ENCODE measurements around the gene AJAP1.

The AJAP1 gene

DNA sequence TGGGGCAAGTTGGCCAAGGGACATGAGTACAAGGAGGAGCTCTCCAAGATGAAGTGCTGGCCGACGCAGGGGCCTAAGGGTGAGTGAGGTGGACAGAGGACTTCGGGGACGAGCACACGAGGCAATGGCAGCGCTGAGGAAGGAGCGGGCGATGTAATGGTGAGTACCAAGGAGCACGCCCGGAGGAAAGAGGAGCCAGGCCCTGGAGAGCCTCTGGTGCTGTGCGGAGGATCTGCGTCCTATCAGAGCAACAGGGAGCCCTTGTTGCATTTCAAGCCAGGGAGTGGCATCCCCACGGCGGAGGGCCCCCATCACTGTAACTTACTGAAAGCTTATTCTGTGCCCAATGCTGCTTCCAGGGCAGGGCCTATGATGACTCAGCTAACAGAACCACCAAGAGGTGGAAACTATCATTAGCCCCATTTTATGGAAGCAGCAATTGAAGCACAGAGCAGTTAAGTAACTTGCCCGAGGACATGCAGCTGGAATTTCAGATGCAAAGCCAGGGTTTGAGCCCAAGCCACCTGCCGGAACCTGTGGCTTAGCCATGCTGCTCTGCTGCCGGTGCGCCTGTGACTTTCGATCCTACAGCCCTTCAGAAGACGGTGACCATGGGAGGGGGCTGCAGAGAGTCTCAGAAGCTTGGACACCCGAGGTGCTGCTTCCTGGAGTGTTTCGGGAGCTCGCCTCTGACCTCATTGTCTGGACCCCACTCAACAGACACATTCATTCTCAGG lies 17.6 kb upstream of the AJAP1 start:
- TF ChIP-seq, protein P1, sequence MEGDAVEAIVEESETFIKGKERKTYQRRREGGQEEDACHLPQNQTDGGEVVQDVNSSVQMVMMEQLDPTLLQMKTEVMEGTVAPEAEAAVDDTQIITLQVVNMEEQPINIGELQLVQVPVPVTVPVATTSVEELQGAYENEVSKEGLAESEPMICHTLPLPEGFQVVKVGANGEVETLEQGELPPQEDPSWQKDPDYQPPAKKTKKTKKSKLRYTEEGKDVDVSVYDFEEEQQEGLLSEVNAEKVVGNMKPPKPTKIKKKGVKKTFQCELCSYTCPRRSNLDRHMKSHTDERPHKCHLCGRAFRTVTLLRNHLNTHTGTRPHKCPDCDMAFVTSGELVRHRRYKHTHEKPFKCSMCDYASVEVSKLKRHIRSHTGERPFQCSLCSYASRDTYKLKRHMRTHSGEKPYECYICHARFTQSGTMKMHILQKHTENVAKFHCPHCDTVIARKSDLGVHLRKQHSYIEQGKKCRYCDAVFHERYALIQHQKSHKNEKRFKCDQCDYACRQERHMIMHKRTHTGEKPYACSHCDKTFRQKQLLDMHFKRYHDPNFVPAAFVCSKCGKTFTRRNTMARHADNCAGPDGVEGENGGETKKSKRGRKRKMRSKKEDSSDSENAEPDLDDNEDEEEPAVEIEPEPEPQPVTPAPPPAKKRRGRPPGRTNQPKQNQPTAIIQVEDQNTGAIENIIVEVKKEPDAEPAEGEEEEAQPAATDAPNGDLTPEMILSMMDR (IDR thresholded peaks at IDR 0.05), result no peak
- no peak overlapping the region for H3K4me3 ChIP-seq
- no peak overlapping the region for H3K27ac ChIP-seq
- DNase-seq (ENCODE audit: low spot score), result no peak

DNA sequence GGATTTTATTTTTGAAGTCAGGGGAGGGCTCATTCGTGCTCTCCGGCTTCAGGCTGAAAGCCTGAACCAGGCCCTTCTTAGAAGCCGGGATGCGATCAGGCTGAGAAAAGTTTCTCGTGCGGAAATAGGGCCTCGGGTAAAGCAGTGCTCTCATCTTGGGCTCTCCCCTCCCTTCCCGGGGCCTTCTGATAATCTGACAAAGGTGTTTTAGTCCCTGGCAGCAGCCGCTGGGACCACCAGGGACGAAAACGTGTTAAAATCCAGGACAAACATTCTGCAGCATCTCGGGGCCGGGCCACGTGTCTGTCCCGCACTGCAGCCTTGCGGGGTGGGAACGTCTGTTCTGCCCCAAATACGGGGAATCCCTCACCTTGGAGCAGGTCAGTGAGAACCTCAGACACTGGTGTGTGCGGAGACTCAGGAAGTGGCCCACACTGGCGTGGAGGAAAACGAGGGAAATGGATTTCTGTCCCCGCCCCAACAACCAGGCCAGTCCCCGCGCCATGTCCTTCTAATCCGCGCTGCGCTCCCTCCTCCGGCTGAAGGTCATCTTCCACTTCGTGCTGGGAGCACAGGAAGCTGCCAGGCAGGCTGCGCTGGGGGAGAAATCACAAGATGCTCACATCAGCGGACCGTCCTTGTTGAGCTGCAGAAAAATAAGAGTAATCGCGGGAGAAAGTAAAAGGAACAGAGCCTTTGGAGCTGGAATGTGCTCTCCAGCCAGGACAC lies 16.6 kb upstream of the AJAP1 start:
- no peak for DNase-seq (ENCODE audit: low spot score)
- Histone ChIP-seq H3K4me3 (no peak overlapping the region), H3K27ac (no peak overlapping the region)
- TF ChIP-seq, protein P1 (IDR thresholded peaks at IDR 0.05), result no peak

DNA sequence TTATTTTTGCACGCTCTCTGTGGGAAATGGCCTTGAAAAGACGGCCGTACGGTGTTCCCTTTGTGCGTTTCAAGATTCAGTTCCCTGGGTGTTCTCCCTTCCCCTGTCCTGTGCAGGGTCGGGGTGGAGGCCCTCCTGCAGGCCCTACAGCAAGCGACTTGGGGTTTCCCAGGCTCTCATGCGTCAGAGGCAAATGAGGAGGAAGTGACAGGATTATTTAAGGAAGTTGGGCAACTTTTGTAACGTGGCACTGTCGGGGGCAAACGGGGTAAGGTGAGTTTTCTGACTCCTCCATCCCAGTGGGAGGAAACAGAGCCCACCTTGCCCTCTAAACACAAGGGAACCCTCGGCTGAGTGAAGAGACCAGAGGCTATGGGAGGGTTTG lies 16.1 kb upstream of the AJAP1 start:
- H3K27ac ChIP-seq, result no peak overlapping the region
- TF ChIP-seq, protein P1 (IDR thresholded peaks at IDR 0.05), result no peak
- DNase-seq (ENCODE audit: low spot score), result no peak
- H3K4me3 ChIP-seq, result no peak overlapping the region

DNA sequence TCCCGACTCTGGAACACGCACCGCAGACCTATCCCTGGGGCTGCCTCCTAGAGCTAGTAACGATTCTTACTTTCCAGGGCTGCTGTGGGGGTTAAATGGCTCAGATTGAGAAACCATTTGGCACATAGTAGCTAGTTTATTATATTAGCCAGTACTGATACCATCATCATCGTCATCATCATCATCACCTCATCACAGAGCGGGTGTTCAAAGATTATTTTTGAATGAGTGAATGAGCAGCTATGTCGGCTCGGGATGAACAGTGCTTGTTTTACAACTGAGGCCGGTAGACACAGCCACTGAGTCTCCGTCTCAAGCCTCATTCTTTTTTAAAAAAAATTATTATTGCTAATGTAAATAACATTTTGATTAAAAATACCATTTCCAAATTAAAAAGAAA lies 13.5 kb upstream of the AJAP1 start:
- no peak for DNase-seq (ENCODE audit: low spot score)
- TF ChIP-seq, protein P1 (IDR thresholded peaks at IDR 0.05), result no peak
- no peak overlapping the region for H3K27ac ChIP-seq

DNA sequence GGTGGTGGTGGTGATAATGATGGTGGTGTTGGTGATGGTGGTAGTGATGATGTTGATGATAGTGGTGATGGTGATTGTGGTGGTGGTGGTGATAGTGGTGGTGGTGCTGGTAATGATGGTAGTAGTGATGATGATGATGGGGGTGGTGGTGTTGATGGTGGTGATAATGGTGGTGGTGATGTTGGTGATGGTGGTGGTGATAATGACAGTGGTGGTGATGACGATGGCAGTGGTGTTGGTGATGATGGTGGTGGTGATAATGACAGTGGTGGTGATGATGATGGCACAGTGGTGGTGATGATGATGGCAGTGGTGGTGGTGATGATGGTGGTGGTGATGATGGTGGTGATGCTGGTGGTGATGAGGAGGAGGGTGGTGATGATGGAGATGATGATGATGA lies 7.0 kb upstream of the AJAP1 start:
- Histone ChIP-seq H3K4me3 (no peak overlapping the region), H3K27ac (no peak overlapping the region)
- TF ChIP-seq, protein P1 (IDR thresholded peaks at IDR 0.05), result no peak
- DNase-seq (ENCODE audit: low spot score), result no peak

More for the DNA sequence above, 13.5 kb upstream of the AJAP1 start:
- no peak overlapping the region for H3K4me3 ChIP-seq

DNA sequence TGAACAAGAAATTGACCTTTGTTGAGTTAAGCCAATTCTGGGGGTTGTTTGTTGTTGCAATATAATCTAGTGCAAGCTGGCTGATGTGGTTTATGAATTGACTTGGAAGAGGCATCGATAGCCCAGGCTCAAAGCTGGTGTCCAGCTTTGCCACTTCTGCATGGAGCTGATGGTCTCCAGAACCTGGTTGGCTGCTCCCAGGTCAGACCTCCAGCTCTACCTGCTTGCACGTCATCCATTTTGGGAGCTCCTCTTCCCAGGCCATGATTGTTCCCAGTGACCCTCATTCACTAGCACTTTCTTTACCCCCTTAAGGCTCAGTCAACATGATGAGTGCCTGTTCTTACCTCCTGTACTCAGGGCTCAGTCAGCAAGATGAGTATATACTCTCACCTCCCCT lies 5.8 kb upstream of the AJAP1 start:
- Histone ChIP-seq H3K27ac (no peak overlapping the region), H3K4me3 (no peak overlapping the region)
- no peak for DNase-seq (ENCODE audit: low spot score)
- TF ChIP-seq, protein P1 (IDR thresholded peaks at IDR 0.05), result no peak

DNA sequence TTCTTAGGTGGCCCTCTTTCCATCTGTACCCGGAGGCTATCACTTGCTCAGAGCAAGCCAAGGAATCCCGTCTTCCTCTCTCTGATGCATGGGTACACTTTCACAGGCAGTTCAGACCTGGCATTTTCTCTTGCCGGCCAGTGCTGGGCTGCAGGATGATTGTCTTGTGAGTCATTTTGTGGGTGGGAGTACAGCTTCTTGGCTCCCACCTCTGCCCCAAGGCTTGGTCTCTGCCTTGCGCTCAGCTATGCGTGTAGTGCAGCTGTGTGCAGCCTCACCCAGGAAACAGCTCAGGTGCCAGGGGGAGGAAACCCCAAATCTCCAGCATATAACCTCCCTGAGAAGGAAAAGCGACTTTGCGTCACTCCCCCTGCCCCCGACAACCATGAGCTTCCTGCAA lies 3.9 kb upstream of the AJAP1 start:
- Histone ChIP-seq H3K27ac (no peak overlapping the region), H3K4me3 (no peak overlapping the region)
- TF ChIP-seq, protein P1 (IDR thresholded peaks at IDR 0.05), result no peak
- DNase-seq (ENCODE audit: low spot score), result no peak

Measured in coronary artery (tissue), 2 donors.